VCaP (cell line): ENCODE data around the gene SMAP2.

Experiments used
- H3K27ac ChIP-seq: fragments of 450-650 bp; 2 replicates; pipeline ENCODE4 v1.5.1; 2017
- TF ChIP-seq, protein P1 (sequence below): fragments of 450-650 bp; conservative IDR thresholded peaks from 2 replicates; pipeline ENCODE4 v1.5.1; 2017; ENCODE audit warnings: mild to moderate bottlenecking, moderate library complexity

SMAP2 gene

DNA sequence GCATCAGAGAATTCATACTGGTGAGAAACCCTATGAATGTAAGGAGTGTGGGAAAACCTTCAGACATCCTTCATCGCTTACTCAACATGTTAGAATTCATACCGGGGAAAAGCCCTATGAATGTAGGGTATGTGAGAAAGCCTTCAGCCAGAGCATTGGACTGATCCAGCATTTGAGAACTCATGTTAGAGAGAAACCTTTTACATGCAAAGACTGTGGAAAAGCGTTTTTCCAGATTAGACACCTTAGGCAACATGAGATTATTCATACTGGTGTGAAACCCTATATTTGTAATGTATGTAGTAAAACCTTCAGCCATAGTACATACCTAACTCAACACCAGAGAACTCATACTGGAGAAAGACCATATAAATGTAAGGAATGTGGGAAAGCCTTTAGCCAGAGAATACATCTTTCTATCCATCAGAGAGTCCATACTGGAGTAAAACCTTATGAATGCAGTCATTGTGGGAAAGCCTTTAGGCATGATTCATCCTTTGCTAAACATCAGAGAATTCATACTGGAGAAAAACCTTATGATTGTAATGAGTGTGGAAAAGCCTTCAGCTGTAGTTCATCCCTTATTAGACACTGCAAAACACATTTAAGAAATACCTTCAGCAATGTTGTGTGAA is 89.5 kb downstream of the SMAP2 start:
- H3K27ac ChIP-seq: no peak overlapping the region
- TF ChIP-seq, protein P1, sequence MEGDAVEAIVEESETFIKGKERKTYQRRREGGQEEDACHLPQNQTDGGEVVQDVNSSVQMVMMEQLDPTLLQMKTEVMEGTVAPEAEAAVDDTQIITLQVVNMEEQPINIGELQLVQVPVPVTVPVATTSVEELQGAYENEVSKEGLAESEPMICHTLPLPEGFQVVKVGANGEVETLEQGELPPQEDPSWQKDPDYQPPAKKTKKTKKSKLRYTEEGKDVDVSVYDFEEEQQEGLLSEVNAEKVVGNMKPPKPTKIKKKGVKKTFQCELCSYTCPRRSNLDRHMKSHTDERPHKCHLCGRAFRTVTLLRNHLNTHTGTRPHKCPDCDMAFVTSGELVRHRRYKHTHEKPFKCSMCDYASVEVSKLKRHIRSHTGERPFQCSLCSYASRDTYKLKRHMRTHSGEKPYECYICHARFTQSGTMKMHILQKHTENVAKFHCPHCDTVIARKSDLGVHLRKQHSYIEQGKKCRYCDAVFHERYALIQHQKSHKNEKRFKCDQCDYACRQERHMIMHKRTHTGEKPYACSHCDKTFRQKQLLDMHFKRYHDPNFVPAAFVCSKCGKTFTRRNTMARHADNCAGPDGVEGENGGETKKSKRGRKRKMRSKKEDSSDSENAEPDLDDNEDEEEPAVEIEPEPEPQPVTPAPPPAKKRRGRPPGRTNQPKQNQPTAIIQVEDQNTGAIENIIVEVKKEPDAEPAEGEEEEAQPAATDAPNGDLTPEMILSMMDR: no peak

GRCh38 chr1:40469327-40469726 is 95.8 kb downstream of the SMAP2 start:
- TF ChIP-seq, protein P1: no peak

More at GRCh38 chr1:40469327-40469726, 95.8 kb downstream of the SMAP2 start:
- H3K27ac ChIP-seq: no peak overlapping the region
